Renal pelvis (tissue), 4 donors: ENCODE data around the gene TNP2. TPM values are rescaled to one million over a fixed set of nuclear protein-coding genes. Genes with fewer than 3 reads are reported as not detected.
"Not testable (repeated sequence)": the region's sequence is repeated elsewhere in the genome, so short reads cannot be mapped to it uniquely, and the experiment has no call there.

Experiments
- DNase-seq: peaks from one replicate; pipeline ENCODE4 v3.0.0-alpha.2; 2013
- polyA plus RNA-seq, 3 donors: library from polyadenylated mRNA; unstranded; fragments of 120-200 nt; gene quantifications; one replicate each; pipeline ENCODE4 v1.2.1, GENCODE V29; 2013; ENCODE audit not compliant: insufficient read length in 3 of 3

The TNP2 gene
- polyA plus RNA-seq, 3 donors: not detected

DNA sequence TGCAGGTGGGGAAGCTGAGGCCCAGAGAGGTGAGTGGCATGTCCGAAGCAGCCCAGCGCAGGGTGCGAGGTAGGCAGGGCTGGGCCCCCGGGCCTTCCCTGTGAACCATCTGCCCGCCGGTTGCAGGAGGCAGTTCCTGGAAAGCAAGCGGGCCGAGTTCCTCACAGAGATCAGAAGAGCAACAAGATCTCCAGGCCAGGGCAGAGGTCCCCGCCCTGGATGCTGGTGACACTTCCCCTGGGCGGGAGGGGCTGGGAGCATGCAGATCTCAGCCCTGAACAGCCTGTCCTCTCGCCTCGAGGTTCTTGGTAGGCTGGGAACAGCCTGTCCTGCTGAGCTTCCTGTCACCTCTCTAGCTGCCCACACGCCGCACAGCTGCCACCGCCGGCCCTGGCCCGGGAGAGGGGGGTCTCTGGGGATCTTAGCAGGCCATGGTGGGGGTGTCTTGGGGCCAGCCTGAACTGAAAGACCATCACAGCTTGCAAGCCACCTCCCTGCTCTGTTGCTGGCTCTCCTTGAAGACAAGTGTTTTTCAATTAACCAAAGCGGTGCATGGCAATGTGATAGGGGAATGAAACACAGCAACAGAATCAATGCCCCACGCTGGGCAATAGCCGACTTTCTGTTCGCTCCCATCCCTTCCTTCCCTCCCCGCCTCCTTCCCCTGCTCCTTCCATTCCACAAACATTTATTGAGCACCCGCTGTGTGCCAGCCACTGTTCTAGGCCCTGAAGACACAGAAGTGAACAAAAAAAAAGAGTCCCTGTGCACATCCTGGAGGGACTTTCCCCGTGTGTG lies 44.8 kb downstream of the TNP2 start:
- no peak for DNase-seq

DNA sequence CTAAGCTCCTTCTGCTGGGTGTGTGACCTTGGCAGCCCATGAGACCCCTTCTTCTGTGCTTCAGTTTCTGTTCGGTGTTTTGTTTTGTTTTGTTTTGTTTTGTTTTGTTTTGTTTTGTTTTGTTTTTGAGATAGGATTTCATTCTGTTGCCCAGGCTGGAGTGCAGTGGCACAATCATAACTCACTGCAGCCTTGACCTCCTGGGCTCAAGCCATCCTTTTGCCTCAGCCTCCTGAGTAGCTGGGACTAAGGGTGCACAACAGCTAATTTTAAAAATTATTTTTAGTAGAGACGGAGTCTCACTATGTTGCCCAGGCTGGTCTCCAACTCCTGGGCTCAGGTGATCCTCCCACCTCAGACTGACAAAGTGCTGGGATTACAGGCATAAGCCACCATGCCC lies 48.6 kb downstream of the TNP2 start:
- DNase-seq: not testable (repeated sequence)

DNA sequence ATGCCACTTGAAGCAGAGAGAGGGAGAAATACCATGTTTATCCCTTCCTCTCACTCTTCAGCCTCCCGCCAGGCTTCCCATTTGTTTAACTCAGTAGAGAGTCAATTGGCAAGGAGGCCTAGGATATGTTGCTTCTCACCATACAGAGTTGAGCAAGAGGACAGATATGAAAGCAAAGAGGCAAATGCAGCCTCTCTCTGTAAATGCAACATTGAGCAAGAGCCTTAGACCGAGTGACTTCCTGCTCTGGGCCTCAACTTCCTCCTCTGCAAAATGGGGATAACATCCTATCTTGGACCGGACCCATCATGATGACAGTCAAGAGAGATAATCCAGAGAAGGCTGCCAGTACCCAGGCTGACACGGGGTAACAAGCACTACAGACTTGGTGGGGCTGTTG lies 49.9 kb downstream of the TNP2 start:
- DNase-seq: no peak

DNA sequence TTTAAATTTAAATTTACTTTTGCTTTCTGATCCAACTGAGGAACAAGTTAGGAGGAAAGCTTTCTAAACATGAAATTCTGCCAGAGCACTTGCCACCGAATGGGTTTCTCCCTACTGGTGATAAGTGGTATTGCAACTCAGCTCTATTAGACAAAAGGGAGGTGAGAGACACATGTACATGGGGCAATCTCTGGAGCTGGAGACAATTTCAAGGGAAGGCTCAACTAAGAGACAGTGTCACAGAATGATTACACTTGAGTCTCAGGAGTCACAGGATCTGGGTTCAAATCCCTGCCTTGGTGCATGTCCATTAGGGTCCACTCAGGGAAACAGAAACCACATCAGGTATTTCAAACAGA lies 50.5 kb downstream of the TNP2 start:
- no peak for DNase-seq

Other genes starting within 250 kb of the TNP2 start
- 1 to 10 TPM; 4.8 to 9.1 (median 6.6) TPM for gene SOCS1, start 13.1 kb downstream of the TNP2 start, polyA plus RNA-seq
- gene PRM3, start 4.3 kb upstream of the TNP2 start, polyA plus RNA-seq: not detected
- gene PRM2, start 7.2 kb upstream of the TNP2 start, polyA plus RNA-seq: not detected
- not detected for gene PRM1, start 12.0 kb upstream of the TNP2 start, polyA plus RNA-seq
- 10 to 100 TPM; 21.1 to 31.2 (median 28.3) TPM for gene RMI2, start 76.1 kb upstream of the TNP2 start, polyA plus RNA-seq